HG02870 (cell line): ENCODE measurements around the gene PYGB.
"Not testable (repeated sequence)": the region's sequence is repeated elsewhere in the genome, so short reads cannot be mapped to it uniquely, and the experiment has no call there.

Source experiments
- ATAC-seq: cut with Tn5 transposase; IDR thresholded peaks from one replicate; pipeline ENCODE4 v1.9.1; 2021; ENCODE audit warnings: mild to moderate bottlenecking, moderate library complexity; ENCODE audit not compliant: unreplicated experiment

Gene PYGB

DNA sequence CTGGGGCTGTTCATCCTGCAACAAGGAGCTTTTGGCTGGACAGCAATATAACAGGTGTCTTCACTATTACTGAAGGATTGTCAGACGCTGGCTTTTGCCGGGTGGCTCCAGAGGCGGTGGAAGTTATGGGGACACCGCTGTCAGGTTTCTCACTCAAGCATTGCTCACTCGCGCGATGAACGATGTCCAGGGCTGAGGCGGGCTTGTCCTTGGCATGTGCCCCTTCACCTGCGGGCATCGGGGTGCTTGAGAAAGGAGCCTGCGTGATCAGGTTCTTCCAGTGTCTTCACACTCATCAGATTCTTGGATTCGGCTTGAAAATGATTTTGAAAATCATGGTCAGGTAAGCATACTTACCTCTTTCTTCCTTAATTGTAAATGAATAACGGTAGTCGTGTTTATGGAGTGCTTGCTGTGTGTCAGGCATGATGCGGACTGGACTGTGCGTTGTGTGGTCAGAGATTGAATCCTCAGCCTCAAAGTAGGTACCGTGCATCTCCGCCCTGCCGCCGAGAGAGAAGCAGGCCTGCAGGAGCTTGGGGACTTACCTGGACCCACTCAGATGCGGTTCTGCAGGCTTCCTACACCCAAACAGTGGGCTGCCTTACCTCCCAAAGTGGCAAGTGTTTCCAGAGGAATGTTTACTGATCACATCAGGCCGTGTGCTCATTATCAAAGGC lies 18.3 kb upstream of the PYGB start:
- ATAC-seq, result peak; percentile 9

DNA sequence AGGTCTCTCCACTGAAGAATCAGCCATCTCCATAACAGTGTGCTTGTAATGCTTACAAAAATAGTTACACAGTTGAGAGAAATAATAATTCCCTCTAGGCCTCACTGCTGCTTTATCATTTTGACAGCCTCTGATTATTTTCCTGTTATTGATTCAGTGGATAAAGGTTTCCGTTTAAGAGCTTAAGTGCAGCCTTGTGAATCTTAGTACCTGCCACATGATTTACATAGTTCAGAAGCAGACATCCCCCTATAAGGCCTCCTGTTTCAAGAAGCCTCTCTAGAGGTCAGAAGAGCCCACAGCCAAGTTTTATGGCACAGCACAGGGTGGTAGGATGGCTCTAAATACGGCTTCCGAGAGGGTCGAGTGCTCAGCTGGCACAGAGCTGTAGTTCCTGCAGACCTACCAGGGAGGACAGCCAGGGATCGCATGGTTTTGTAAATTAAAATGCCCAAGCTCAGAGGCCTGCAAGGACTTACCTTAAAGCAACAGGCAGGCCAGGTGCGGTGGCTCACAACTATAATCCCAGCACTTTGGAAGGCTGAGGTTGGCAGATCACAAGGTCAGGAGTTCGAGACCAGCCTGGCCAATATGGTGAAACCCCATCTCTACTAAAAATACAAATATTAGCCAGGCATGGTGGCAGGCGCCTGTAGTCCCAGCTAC lies 17.6 kb upstream of the PYGB start:
- peak; percentile 91 for ATAC-seq

DNA sequence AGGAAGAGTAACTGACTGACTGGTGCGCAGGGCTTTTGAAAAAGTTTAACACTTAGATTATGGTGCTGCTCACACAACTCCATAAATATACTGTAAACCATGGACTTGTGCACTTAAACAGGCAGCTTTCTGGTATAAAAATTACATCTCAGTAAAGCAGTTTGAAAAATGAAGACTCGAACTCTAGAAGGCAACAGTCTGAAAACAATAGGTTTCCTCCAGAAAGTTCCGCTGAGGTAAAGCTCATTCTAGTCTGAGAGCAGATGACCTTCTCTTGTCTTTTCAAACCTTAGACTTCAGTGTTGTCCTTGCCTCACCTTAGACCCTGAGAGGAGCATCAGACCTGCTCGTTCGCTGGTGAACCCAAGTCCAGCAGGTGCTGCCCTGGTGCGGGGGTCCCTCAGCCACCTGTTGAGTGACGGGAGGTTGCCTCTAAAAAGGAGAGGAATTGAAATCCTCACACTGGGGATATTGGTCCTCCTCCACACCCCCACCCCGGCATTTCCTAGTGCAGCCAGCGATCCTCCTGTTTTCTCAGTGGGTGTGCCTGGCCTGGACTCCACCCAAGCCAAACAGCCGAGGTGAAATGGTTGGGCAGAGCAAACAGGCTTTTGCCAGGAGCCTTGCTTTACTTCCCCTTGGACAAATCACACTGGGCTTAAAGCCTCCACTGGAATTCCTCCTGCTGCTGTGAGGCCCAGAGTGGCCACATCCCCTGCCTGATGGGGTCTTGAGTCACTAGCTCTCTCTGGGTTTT lies 14.7 kb upstream of the PYGB start:
- ATAC-seq, result no peak

- not testable (repeated sequence) for ATAC-seq
These were observed 13.7 kb upstream of the PYGB start for GRCh38 chr20:25234009-25234849.

DNA sequence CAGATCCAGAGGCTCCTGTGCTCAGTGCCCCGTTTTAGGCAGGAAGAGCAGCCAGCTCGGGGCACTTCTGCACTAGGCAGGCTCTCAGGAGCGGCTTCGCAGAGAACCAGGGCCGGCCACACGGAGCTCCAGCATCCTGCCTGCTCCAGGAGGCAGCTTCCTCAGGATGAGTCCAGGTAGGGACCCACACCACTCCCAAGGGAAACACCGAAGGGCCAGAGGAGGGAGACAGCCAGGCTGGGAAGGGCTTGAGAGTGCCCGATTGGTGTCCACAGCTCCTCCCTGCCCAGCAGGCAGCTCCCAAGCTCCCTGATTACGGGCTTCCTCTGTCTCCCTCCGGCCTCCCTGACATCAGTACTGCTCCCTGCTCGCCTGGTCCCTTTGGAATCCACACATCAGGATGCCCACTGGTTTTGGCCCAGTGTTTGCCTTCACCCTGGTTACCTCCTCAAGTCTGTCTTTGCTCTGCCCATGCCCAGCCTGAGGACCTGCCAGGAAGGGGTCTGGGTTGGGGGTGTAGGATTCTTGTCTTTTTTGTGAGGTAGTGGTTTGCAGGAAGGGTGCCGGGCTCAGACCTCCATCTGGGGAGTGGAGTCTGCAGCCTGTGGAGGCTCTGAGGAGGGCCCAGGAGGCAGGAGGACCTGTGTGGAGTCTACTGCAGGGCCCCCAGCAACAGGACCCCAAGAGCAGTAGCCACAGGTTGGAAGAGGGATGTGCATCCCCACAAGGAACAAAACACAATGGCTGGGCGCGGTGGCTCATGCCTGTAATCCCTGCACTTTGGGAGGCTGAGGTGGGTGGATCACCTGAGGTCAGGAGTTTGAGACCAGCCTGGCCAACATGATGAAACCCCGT lies 11.2 kb upstream of the PYGB start:
- ATAC-seq, result no peak

DNA sequence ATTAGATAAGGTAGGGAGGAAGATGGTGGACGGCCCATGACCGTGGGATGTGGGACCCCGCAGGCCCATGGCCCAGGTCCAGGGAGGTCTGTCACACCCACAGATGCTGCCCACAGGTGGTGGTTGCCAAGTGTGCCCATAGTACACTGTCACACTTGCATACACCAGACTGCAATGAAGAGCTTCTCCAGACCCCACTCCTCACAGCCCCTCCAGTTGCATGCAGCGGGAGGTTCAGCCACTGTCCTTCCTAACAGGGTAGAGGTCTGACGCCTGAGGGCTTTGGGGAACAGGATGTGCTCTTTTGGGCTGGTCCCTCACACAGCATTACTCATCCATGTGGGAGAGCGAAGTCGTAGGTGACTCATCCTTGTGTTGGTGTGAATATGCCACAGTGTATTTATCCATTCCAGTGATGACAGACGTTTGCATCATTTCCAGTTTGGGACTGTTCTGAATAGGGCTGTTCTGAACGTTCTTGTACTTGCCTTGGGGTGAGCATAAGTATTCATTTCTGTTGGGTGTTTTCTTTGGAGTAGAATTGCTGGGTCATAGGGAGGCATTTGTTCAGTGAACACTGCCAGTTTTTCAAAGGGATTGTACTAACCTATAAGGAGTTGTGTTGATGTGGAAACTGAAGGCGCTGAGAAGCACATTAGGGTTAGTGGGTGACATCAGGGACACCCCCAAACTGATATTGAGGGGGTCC lies 10.1 kb upstream of the PYGB start:
- peak; percentile 68 for ATAC-seq

GRCh38 chr20:25238319-25239037 lies 9.4 kb upstream of the PYGB start:
- no peak for ATAC-seq

GRCh38 chr20:25239387-25240370 lies 8.2 kb upstream of the PYGB start:
- ATAC-seq, result no peak

GRCh38 chr20:25240851-25241658 lies 6.8 kb upstream of the PYGB start:
- ATAC-seq, result not testable (repeated sequence)

- not testable (repeated sequence) for ATAC-seq
These were observed 6.3 kb upstream of the PYGB start for GRCh38 chr20:25241659-25241955.

GRCh38 chr20:25242231-25242630 lies 5.7 kb upstream of the PYGB start:
- no peak for ATAC-seq

DNA sequence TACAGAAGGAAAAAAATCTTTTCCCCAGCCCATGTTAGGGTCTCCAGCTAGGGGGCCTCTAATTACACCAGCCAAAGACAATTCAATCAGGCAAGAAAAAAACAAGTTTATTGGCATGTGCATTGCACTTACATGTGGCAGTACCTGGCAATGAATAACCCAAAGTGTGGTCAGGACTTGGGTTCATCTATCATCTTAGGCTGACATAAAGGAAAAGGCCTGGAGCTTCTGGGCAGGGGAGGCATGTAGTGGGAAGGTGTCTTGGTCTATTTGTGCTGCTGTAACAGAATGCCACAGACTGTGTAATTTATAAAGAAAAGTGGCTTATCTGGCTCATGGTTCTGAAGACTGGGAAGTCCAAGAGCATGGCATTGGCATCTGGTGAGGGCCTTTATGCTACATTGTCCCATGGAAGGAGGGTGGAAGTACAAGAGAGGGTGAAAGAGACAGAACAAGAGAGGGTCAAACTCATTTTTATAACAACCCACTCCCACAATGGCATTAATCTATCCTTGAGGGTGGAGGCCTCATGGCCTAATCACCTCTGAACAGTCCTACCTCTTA lies 4.4 kb upstream of the PYGB start:
- no peak for ATAC-seq

DNA sequence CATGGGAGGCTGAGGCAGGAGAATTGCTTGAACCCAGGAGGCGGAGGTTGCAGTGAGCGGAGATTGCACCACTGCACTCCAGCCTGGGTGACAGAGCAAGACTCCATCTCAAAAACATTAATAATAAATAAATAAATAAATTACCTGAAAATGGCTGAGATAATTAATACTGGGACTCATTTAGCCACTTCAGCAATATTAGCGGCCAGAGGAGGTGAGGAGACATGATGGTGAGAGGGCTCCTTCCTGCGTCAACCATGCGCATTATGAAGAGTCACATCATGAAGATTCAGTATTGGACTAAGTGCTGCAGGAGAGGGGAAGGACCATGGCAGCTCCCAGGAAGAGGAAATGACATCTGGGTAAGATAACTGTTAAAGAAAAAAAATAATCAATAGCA lies 2.9 kb upstream of the PYGB start:
- ATAC-seq, result no peak

GRCh38 chr20:25245461-25245860 lies 2.4 kb upstream of the PYGB start:
- ATAC-seq, result no peak

GRCh38 chr20:25246182-25246999 lies 1.5 kb upstream of the PYGB start:
- ATAC-seq, result no peak

DNA sequence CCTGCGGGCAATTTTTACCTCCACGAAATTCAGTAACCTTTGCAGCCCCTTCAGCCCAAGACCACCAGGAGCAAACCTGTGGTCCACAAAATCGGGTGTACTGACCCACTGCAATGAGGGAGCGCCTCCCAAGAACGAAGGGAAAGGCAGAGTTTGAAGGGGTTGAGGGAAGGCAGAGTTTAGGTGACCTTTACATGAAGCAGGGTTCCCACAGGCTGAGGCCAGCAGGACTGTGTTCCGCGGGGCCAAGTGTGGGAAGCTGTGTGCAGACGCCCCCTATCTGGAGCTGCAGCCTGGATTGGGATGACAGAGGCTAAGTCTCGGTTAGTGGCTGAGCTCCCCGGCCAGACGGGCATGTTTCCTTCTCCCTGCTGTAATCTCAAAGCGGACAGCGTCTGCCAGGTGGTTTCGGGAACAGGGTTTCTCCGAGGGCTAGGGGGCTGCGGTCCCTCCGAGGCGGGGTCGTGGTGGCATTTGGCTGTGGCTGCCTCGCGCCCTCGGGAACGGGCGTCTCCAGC lies 826 bp upstream of the PYGB start:
- no peak for ATAC-seq
